ENCODE measurements around the gene C3. TPM values are rescaled to one million over a fixed set of nuclear protein-coding genes. Genes with fewer than 3 reads are reported as not detected.

C3 gene
- total and polyA plus RNA-seq, 2 of the 13 experiments (the other 11 are each of a cell fraction or from before 2014, with no cell fraction given), result 1,455 to 6,272 TPM

DNA sequence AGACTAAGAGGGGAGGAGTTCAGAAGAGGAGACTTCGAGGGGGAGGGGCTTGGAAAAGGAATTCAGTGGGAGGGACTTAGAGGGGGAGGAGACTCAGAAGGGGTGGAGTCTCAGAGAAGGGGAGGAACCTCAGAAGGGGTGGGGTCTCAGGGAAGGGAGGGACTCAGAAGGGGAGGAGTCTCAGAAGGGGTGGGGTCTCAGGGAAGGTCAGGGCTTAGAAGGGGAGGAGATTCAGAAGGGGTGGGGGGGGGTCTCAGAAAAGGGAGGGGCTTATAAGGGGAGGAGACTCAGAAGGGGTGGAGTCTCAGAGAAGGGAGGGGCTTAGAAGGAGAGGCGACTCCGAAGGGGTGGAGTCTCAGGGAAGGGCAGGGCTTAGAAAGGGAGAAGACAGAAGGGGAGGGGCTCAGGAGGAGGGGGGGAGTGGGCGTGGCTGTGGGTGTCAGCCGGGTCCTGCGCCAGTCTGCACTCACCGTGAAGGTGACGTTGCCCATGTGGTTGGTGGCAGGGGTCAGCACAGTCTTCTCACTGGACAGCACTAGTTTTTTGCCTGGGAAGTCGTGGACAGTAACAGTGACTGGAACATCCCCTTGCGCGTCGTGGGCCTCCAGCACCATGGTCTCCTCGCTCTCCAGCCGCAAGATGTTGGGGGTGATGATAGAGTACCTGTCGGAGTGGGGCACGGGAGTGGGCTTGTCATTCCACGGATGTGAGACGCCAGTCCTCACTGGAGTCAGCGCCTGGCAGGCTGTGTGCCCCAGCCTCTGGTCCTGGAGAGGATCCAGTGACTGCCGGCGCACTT is 1.5 kb downstream of the C3 start (continued):
- TF ChIP-seq ZBTB34 (CRISPR knock-in tag; IDR thresholded peaks at IDR 0.05) (no peak), PHF21A (CRISPR knock-in tag; IDR thresholded peaks at IDR 0.05) (no peak), AGO1 (IDR thresholded peaks at IDR 0.05; ENCODE audit: low read depth, low read length, poor library complexity, severe bottlenecking) (no peak), MEF2D (CRISPR knock-in tag; IDR thresholded peaks at IDR 0.05) (0 out of 2 replicates have a peak, but pooled peaks have one; percentile 21), ZSCAN20 (CRISPR knock-in tag; IDR thresholded peaks at IDR 0.05; ENCODE audit: borderline replicate concordance) (no peak), FOXO4 (CRISPR knock-in tag; conservative IDR thresholded peaks at IDR 0.05) (no peak), ZBTB44 (CRISPR knock-in tag; IDR thresholded peaks at IDR 0.05) (no peak), ZNF430 (CRISPR knock-in tag; IDR thresholded peaks at IDR 0.05) (no peak; the same call in 1 of the 2 replicates), DZIP1 (CRISPR knock-in tag; IDR thresholded peaks at IDR 0.05) (no peak), HNF4A (CRISPR knock-in tag; IDR thresholded peaks at IDR 0.05) (peak; percentile 12; the same call in 1 of the 2 replicates), SNRNP70 (IDR thresholded peaks at IDR 0.05; ENCODE audit: low read depth, low read length) (no peak), CREM (IDR thresholded peaks at IDR 0.05) (peak; percentile 52; the same call in 1 of the 2 replicates), CREM (CRISPR knock-in tag; IDR thresholded peaks at IDR 0.05) (no peak), ZSCAN21 (CRISPR knock-in tag; IDR thresholded peaks at IDR 0.05; ENCODE audit: borderline replicate concordance) (peak; percentile 75; the same call in 1 of the 2 replicates), KDM4B (CRISPR knock-in tag; IDR thresholded peaks at IDR 0.05) (peak; percentile 42; the same call in 1 of the 2 replicates), ZNF549 (CRISPR knock-in tag; IDR thresholded peaks at IDR 0.05) (no peak), THAP11 (CRISPR knock-in tag; IDR thresholded peaks at IDR 0.05) (peak; percentile 61), MBD4 (IDR thresholded peaks at IDR 0.05; ENCODE audit: borderline replicate concordance, low read length) (no peak), YEATS2 (CRISPR knock-in tag; IDR thresholded peaks at IDR 0.05; ENCODE audit: borderline replicate concordance) (no peak)
